Measurements from ENCODE around the gene LRPAP1. TPM values are rescaled to one million over a fixed set of nuclear protein-coding genes. Genes with fewer than 3 reads are reported as not detected.

The LRPAP1 gene
- total RNA-seq, 1 donor from 2014 or later: 98.7 TPM

GRCh38 chr4:3516061-3516835, 16.0 kb downstream of the LRPAP1 start:
- H3K27ac ChIP-seq: no peak overlapping the region
- H3K36me3 ChIP-seq: peaks cover 0 to 93% of the 10 kb centered on the region in 2 donors
- intact Hi-C loops (cut with DNase I): no loop called here
- TF ChIP-seq POLR2AphosphoS5 (IDR thresholded peaks at IDR 0.05; ENCODE audit: insufficient read depth in 1 of 2, low read depth in 1 of 2): no peak
- TF ChIP-seq POLR2A (IDR thresholded peaks at IDR 0.05): no peak
- no peak for TF ChIP-seq CTCF (IDR thresholded peaks at IDR 0.05)
- DNase-seq (ENCODE audit: extremely low spot score in 2 of 2): no peak
- no peaks in the 10 kb centered on the region for H3K4me1 ChIP-seq
- H3K4me3 ChIP-seq: no peak overlapping the region
- no peaks in the 10 kb centered on the region for H3K27me3 ChIP-seq
- no peaks in the 10 kb centered on the region for H3K9me3 ChIP-seq

- H3K9me3 ChIP-seq: no peaks in the 10 kb centered on the region
- H3K4me3 ChIP-seq: no peak overlapping the region
- no peak for TF ChIP-seq CTCF (IDR thresholded peaks at IDR 0.05)
- TF ChIP-seq POLR2A (IDR thresholded peaks at IDR 0.05): no peak
- no peak for TF ChIP-seq POLR2AphosphoS5 (IDR thresholded peaks at IDR 0.05; ENCODE audit: insufficient read depth in 1 of 2, low read depth in 1 of 2)
- H3K27ac ChIP-seq: no peak overlapping the region
- intact Hi-C loops (cut with DNase I): no loop called here
- peaks cover 0 to 93% of the 10 kb centered on the region in 2 donors for H3K36me3 ChIP-seq
- H3K27me3 ChIP-seq: no peaks in the 10 kb centered on the region
- no peak for DNase-seq (ENCODE audit: extremely low spot score in 2 of 2)
- no peaks in the 10 kb centered on the region for H3K4me1 ChIP-seq
These were observed 16.6 kb downstream of the LRPAP1 start for GRCh38 chr4:3515646-3516045.

GRCh38 chr4:3514806-3515501, 17.3 kb downstream of the LRPAP1 start:
- intact Hi-C loops (cut with DNase I): no loop called here
- peaks cover 0 to 90% of the 10 kb centered on the region in 2 donors for H3K36me3 ChIP-seq
- no peaks in the 10 kb centered on the region for H3K9me3 ChIP-seq
- H3K27me3 ChIP-seq: no peaks in the 10 kb centered on the region
- TF ChIP-seq POLR2AphosphoS5 (IDR thresholded peaks at IDR 0.05; ENCODE audit: insufficient read depth in 1 of 2, low read depth in 1 of 2) (no peak), CTCF (IDR thresholded peaks at IDR 0.05) (no peak), POLR2A (IDR thresholded peaks at IDR 0.05) (no peak)
- H3K27ac ChIP-seq: no peak overlapping the region
- H3K4me3 ChIP-seq: no peak overlapping the region
- no peak for DNase-seq (ENCODE audit: extremely low spot score in 2 of 2)
- no peaks in the 10 kb centered on the region for H3K4me1 ChIP-seq

GRCh38 chr4:3514221-3514780, 17.9 kb downstream of the LRPAP1 start:
- H3K9me3 ChIP-seq: no peaks in the 10 kb centered on the region
- H3K36me3 ChIP-seq: peaks cover 0 to 83% of the 10 kb centered on the region in 2 donors
- H3K4me3 ChIP-seq: no peak overlapping the region
- intact Hi-C loops (cut with DNase I): no loop called here
- no peaks in the 10 kb centered on the region for H3K27me3 ChIP-seq
- H3K4me1 ChIP-seq: no peaks in the 10 kb centered on the region
- no peak for DNase-seq (ENCODE audit: extremely low spot score in 2 of 2)
- TF ChIP-seq CTCF (IDR thresholded peaks at IDR 0.05) (no peak), POLR2A (IDR thresholded peaks at IDR 0.05) (no peak), POLR2AphosphoS5 (IDR thresholded peaks at IDR 0.05; ENCODE audit: insufficient read depth in 1 of 2, low read depth in 1 of 2) (no peak)
- H3K27ac ChIP-seq: no peak overlapping the region

All from vagina (tissue), 2 donors.